Fibroblast of pulmonary artery (primary cell): Measurements from ENCODE around the gene NXPH2.

Experiments used
- DNase-seq: peaks from one replicate; pipeline ENCODE4 v3.0.0-alpha.2; 2010; ENCODE audit warnings: low read depth
- H3K4me3 ChIP-seq: replicated peaks from 2 replicates; pipeline ENCODE4 v1.5.1; 2011; ENCODE audit warnings: low read depth, mild to moderate bottlenecking, control low read depth, low read length, moderate library complexity
- TF ChIP-seq, protein P1 (sequence below): IDR thresholded peaks from 2 replicates; pipeline ENCODE4 v1.5.1; 2011; ENCODE audit warnings: mild to moderate bottlenecking, control low read depth, low read length, inconsistent platforms; ENCODE audit errors: missing control alignments

The NXPH2 gene

DNA sequence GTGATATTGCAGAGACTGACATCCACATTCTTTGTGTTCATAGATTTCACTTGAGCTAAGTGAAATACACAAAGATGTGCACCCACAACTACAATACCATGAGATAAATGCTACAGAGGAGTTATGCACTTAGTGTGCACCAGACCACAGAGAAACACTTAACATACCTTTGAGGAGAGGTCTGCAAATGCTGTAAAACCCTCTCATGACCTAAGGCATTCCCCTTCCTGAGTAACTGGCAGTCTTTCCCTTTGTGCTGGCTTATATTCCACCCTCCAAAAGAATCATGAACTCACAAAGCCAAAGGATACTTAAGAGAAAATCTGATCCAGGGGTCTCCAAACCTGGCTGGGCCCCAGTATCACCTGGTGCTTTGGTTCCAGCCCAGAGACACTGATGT, 16.2 kb downstream of the NXPH2 start:
- no peak overlapping the region for H3K4me3 ChIP-seq
- TF ChIP-seq, protein P1, sequence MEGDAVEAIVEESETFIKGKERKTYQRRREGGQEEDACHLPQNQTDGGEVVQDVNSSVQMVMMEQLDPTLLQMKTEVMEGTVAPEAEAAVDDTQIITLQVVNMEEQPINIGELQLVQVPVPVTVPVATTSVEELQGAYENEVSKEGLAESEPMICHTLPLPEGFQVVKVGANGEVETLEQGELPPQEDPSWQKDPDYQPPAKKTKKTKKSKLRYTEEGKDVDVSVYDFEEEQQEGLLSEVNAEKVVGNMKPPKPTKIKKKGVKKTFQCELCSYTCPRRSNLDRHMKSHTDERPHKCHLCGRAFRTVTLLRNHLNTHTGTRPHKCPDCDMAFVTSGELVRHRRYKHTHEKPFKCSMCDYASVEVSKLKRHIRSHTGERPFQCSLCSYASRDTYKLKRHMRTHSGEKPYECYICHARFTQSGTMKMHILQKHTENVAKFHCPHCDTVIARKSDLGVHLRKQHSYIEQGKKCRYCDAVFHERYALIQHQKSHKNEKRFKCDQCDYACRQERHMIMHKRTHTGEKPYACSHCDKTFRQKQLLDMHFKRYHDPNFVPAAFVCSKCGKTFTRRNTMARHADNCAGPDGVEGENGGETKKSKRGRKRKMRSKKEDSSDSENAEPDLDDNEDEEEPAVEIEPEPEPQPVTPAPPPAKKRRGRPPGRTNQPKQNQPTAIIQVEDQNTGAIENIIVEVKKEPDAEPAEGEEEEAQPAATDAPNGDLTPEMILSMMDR = no peak
- DNase-seq = no peak

DNA sequence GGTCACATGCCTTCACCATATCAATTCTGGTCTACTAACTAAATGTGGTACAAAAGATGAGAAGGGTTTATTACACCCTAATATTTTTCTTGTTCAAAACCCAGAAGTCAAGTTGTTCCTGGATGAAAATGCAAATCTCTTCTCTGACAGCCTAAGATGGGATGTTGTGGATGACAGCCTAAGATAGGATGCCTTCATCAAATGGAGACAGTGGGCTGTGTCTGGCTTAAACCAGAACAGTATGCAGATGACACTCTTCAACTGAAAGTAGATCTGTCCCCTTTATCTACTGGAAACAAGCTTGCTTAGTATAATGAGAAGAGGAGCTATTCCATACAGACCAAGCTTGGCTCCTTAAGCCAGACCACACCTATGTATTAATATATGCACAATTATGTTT, 17.7 kb downstream of the NXPH2 start:
- no peak overlapping the region for H3K4me3 ChIP-seq
- DNase-seq = no peak
- TF ChIP-seq, protein P1 = no peak

DNA sequence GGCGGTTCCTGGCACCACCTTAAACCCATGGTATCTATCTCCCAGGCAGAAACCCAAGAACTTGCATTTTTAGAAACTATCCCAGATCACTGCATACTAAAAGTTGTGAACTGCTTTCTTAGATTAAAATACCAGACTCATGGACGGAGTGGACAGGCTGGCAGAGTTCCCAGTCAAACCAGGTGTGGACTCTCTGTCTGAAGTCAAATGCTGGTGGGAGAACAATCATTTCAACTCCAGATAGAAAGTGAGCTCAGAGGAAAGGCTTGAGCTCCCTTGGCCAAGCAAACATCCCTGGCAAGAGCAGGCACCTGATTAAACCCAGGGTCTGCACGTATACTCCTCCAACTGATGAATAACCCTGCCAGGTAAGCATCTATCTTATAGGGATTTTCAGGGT, 19.5 kb downstream of the NXPH2 start:
- no peak for DNase-seq
- TF ChIP-seq, protein P1 = no peak
- no peak overlapping the region for H3K4me3 ChIP-seq

DNA sequence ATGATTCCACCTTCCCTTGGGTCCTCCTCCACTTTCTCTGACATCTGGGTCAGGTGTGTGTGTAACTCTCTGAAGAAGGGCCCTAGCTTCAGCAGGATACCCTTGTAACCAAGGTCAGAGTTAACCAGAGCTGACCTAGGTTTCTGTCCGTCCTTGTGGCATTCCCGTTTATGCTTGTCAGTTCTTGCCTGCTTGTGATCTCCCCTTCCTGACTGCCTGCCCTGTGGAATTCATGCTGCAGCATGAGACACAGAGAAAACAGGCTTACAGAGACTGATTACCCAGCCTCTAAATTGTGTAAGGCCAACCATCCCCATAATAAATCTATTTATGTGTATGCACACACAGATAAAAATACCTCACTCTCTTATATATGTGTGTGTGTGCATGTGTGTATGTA, 22.8 kb downstream of the NXPH2 start:
- TF ChIP-seq, protein P1 = no peak
- no peak for DNase-seq

DNA sequence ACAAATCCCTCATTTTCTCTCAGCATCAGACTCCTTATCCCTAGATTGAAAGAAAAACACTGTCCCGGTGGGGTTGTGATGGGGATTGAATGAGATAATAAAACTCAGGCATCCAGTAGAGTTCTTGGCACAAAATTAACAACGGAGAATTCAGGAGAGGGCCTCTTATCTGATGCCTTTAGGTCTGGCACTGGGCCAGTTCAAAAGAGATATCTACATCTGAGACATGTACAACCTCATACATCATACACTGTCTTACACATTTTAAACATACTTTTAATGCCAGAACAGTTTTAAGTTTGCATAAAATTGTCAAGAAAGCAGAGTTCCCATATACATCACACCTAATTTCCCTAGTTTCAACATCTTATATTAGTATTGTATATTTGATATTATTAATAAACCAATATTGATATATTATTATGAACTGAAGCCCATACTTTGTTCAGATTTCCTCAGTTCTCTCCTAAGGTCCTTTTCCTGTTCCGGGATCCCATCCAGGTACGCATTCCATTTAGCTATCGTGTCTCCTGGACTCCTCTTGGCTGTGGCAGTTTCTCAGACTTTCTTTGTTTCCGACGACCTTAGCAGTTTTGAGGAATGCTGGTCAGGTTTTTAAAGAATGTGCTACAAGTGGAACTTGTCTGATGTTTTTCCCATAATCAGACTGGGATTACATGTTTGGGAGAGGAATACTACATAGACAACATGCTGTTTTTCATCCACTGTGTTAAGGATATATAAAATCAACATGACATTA, 27.8 kb downstream of the NXPH2 start:
- TF ChIP-seq, protein P1 = no peak
- peak; percentile 39 for DNase-seq
- H3K4me3 ChIP-seq = no peak overlapping the region

More for the DNA sequence above, 22.8 kb downstream of the NXPH2 start:
- H3K4me3 ChIP-seq = no peak overlapping the region

DNA sequence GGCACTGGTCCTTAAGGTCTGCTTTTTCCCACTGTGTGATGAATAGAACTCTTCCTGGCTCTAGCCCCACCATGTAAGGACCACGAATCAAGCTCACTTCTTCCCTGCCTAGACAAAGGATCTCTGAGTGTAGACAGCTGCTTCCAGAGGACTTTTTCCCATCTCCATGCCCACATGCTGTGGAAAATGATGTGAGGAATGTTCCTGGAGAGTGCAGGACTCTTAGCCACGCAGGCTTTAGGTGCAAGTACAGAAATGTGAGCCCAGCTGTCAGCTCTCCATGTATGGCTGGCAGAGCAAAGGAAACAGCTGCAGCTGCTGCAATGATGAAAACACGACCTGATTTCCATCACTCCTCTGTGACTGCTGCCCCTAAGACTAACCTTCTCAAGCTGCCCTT, 35.5 kb downstream of the NXPH2 start:
- DNase-seq = no peak
- TF ChIP-seq, protein P1 = no peak

DNA sequence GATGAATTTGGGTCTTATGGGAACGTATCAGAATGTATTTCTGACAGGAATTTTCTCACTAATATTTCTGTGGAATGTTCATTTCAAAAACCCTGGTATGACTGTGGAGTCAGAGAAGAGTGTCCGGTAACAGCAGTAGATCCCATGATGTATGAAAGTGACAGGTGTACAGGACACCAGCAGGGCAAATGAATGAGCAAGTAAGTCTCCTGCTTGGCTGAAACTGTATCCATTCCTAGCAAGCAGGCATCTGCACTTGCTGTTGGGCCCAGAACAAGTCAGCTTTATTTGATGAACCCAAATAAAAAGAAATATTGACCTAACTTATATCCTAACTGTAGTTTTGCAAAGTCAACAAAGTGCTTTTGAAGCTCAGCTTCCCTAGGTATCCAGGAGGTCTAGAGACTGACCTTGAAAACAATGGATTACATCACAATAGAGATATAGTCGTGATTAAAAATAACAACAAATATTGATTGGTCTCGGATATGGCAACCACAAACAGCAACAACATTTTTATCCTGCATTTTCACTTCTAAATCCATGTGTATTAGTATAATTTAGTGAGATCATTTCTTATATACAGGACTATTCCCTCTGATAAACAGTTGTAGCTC, 37.6 kb downstream of the NXPH2 start:
- TF ChIP-seq, protein P1 = no peak
- no peak overlapping the region for H3K4me3 ChIP-seq
- DNase-seq = no peak

More for the DNA sequence above, 35.5 kb downstream of the NXPH2 start:
- no peak overlapping the region for H3K4me3 ChIP-seq
